Ascending aorta (tissue), 2 donors: ENCODE measurements around the gene EGR2. TPM values are rescaled to one million over a fixed set of nuclear protein-coding genes. Genes with fewer than 3 reads are reported as not detected.

ENCODE experiments used
- DNase-seq, 2 donors: peaks; one replicate each; pipeline ENCODE4 v3.0.0-alpha.2; 2019; ENCODE audit warnings: low spot score in 2 of 2
- H3K27ac ChIP-seq, 2 donors: fragments of 200-600 bp; sonication (generic); one replicate each; pipeline ENCODE4 v1.5.1; 2016 to 2017; ENCODE audit warnings: mild to moderate bottlenecking in 1 of 2
- H3K27me3 ChIP-seq: fragments of 200-600 bp; sonication (generic); one replicate; pipeline ENCODE4 v1.5.1; 2017
- H3K36me3 ChIP-seq, 2 donors: fragments of 200-600 bp; sonication (generic); one replicate each; pipeline ENCODE4 v1.5.1; 2016
- H3K4me1 ChIP-seq, 2 donors: fragments of 200-600 bp; sonication (generic); one replicate each; pipeline ENCODE4 v1.5.1; 2016 to 2017; ENCODE audit warnings: mild to moderate bottlenecking in 1 of 2
- H3K4me3 ChIP-seq, 2 donors: fragments of 200-600 bp; sonication (generic); one replicate each; pipeline ENCODE4 v1.5.1; 2016 to 2017; ENCODE audit warnings: mild to moderate bottlenecking in 1 of 2
- H3K9me3 ChIP-seq, 2 donors: fragments of 200-600 bp; sonication (generic); one replicate each; pipeline ENCODE4 v1.5.1; 2016
- intact Hi-C: fragments of 100-400 bp; cut with DNase I; formaldehyde crosslinking; loops from one replicate; pipeline ENCODE4 v1.15.1; 2023
- total RNA-seq: library from RNA; depleted of rRNA; stranded (reverse); fragments of >200 nt; gene quantifications from one replicate; pipeline ENCODE4 v1.1.0, GENCODE V29; 2016
- TF ChIP-seq, protein P1 (sequence below), 3 experiments: fragments of 200-600 bp in 2 of 3; fragments of 450-650 bp in 1 of 3; sonication (generic) in 2 of 3; IDR thresholded peaks; one replicate each; pipeline ENCODE4 v1.5.1; 2016 to 2019; ENCODE audit warnings: antibody characterized with exemption in 3 of 3, mild to moderate bottlenecking in 1 of 3, moderate library complexity in 1 of 3

Gene EGR2
- total RNA-seq, 1 donor from 2014 or later: 11.9 TPM

DNA sequence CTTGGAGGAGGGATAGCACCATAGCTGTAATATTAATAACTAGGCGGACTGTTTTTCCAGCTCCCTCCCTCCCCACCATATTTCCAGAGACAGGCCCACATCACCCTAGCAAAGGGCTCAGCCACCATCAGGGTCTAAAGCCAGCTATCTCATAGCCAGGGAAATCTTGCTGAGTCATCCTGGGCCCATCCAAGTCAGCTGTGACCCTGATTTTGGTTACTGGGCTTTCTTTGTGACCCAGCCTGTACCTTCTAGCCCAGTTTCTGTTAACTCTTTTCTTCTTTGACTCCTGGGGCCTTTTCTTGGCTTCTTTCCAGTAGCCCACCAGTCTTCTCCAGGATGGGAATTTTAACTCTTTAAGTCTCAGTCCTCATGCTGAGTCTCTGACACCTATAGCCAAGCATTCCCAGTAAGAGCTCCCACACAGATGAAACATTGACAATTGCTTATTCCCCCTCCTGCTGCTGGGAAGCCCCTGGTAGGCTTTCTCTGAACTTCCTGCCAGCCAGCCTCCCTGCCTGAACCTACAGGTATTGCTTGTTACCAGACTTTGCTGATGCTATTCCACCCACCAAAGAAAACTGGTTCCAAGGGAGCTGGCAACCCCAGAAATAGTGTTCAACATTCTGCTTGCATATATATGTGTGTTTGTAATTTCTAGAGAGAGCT lies 46.5 kb downstream of the EGR2 start:
- TF ChIP-seq, protein P1, sequence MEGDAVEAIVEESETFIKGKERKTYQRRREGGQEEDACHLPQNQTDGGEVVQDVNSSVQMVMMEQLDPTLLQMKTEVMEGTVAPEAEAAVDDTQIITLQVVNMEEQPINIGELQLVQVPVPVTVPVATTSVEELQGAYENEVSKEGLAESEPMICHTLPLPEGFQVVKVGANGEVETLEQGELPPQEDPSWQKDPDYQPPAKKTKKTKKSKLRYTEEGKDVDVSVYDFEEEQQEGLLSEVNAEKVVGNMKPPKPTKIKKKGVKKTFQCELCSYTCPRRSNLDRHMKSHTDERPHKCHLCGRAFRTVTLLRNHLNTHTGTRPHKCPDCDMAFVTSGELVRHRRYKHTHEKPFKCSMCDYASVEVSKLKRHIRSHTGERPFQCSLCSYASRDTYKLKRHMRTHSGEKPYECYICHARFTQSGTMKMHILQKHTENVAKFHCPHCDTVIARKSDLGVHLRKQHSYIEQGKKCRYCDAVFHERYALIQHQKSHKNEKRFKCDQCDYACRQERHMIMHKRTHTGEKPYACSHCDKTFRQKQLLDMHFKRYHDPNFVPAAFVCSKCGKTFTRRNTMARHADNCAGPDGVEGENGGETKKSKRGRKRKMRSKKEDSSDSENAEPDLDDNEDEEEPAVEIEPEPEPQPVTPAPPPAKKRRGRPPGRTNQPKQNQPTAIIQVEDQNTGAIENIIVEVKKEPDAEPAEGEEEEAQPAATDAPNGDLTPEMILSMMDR (IDR thresholded peaks at IDR 0.05): no peak
- no peak overlapping the region for H3K27ac ChIP-seq
- intact Hi-C loops: no loop called here

DNA sequence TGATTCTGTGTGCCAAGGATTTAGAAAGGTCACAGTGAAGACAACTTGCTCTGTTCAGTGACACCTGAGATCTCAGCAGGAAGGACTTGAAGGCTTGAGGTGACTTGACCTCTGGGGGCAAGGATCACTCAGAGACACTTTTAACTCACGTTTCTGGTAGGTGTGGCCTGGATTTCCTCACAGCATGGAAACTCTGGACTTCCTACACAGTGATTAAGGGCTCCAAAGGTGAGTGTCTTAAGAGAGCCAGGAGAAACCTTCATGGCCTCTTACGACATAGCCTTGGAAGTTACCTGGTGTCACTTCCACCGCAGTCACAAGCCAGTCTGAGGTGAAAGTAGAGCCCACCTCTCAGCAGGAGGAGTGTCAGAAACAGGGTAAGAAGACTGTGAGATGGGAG lies 49.8 kb downstream of the EGR2 start:
- no peaks in the 10 kb centered on the region for H3K9me3 ChIP-seq
- H3K27ac ChIP-seq: no peak overlapping the region
- DNase-seq: no peak
- H3K4me1 ChIP-seq: no peaks in the 10 kb centered on the region
- no peaks in the 10 kb centered on the region for H3K36me3 ChIP-seq
- intact Hi-C loops: no loop called here
- H3K4me3 ChIP-seq: no peak overlapping the region
- H3K27me3 ChIP-seq: no peaks in the 10 kb centered on the region
- TF ChIP-seq, protein P1 (IDR thresholded peaks at IDR 0.05): no peak

More for the DNA sequence above, 46.5 kb downstream of the EGR2 start:
- no peak for DNase-seq
- no peaks in the 10 kb centered on the region for H3K36me3 ChIP-seq
- no peak overlapping the region for H3K4me3 ChIP-seq
- H3K4me1 ChIP-seq: no peaks in the 10 kb centered on the region
- H3K27me3 ChIP-seq: no peaks in the 10 kb centered on the region
- no peaks in the 10 kb centered on the region for H3K9me3 ChIP-seq

GRCh38 chr10:62765726-62766125 lies 50.4 kb downstream of the EGR2 start:
- DNase-seq: no peak
- no peaks in the 10 kb centered on the region for H3K4me1 ChIP-seq
- H3K9me3 ChIP-seq: no peaks in the 10 kb centered on the region
- intact Hi-C loops: no loop called here
- H3K4me3 ChIP-seq: no peak overlapping the region
- H3K27me3 ChIP-seq: no peaks in the 10 kb centered on the region
- no peaks in the 10 kb centered on the region for H3K36me3 ChIP-seq
- H3K27ac ChIP-seq: no peak overlapping the region
- TF ChIP-seq, protein P1 (IDR thresholded peaks at IDR 0.05): no peak

- intact Hi-C loops: no loop called here
- DNase-seq: no peak
- Histone ChIP-seq H3K4me1 (no peaks in the 10 kb centered on the region), H3K36me3 (no peaks in the 10 kb centered on the region), H3K4me3 (no peak overlapping the region), H3K9me3 (no peaks in the 10 kb centered on the region), H3K27me3 (no peaks in the 10 kb centered on the region), H3K27ac (no peak overlapping the region)
- TF ChIP-seq, protein P1 (IDR thresholded peaks at IDR 0.05): no peak
Observed at GRCh38 chr10:62764011-62764410, 52.2 kb downstream of the EGR2 start.

DNA sequence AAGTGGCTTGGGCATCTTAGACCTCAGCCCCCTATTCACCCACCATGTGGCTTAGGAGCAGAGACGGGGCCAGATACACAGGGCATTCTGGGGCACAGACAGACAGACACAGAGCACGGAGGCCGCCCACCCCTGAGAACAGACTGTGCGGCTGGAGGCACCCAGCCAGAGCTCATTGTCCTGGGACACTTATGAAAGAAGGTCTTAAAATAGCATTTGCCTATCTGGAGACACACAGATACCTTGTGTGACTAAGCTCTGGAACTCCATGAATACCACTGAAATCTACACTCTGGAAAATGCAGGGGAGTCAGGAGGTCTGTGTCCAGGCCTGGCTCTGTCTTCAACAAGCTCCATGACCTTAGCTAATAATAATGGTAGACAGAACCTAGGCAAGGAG lies 53.0 kb downstream of the EGR2 start:
- Histone ChIP-seq H3K4me3 (no peak overlapping the region), H3K27ac (no peak overlapping the region), H3K4me1 (no peaks in the 10 kb centered on the region), H3K27me3 (no peaks in the 10 kb centered on the region), H3K9me3 (no peaks in the 10 kb centered on the region), H3K36me3 (no peaks in the 10 kb centered on the region)
- intact Hi-C loops: no loop called here
- TF ChIP-seq, protein P1 (IDR thresholded peaks at IDR 0.05): no peak
- DNase-seq: no peak

Other genes starting within 250 kb of the EGR2 start
- gene ADO, start 11.6 kb downstream of the EGR2 start, total RNA-seq: 22.1 TPM